Heart right ventricle (tissue), 16 donors: ENCODE results near the gene DTX1. TPM values are rescaled to one million over a fixed set of nuclear protein-coding genes. Genes with fewer than 3 reads are reported as not detected.

Experiments used
- ATAC-seq, 8 donors: fragments of 200-7000 bp; cut with Tn5 transposase; one replicate each; pipeline ENCODE4 v1.9.1; 2020; ENCODE audit warnings: mild to moderate bottlenecking in 8 of 8, moderate library complexity in 8 of 8, moderate number of reproducible peaks in 1 of 8
- DNase-seq, 2 donors: peaks; one replicate each; pipeline ENCODE4 v3.0.0-alpha.2; 2020
- H3K27ac ChIP-seq, 10 donors: fragments of 200-600 bp; sonication (generic) in 2 of 10; one replicate each; pipeline versions ENCODE4 v1.5.0 to v1.8.0; 2020 to 2022; ENCODE audit warnings: mild to moderate bottlenecking in 3 of 10
- H3K27me3 ChIP-seq, 7 donors: fragments of 200-600 bp; one replicate each; pipeline ENCODE4 v1.8.0; 2021 to 2022; ENCODE audit warnings: mild to moderate bottlenecking in 2 of 7
- H3K36me3 ChIP-seq, 9 donors: fragments of 200-600 bp; sonication (generic) in 1 of 9; one replicate each; pipeline versions ENCODE4 v1.5.0 to v1.8.0; 2020 to 2022; ENCODE audit warnings: mild to moderate bottlenecking in 2 of 9
- H3K4me1 ChIP-seq, 9 donors: fragments of 200-600 bp; sonication (generic) in 1 of 9; one replicate each; pipeline versions ENCODE4 v1.5.0 to v1.8.0; 2020 to 2022; ENCODE audit warnings: mild to moderate bottlenecking in 4 of 9
- H3K4me3 ChIP-seq, 10 donors: fragments of 200-600 bp; sonication (generic) in 2 of 10; one replicate each; pipeline versions ENCODE4 v1.5.0 to v1.8.0; 2020 to 2022; ENCODE audit warnings: mild to moderate bottlenecking in 7 of 10, moderate library complexity in 2 of 10
- H3K9me3 ChIP-seq, 11 donors: fragments of 200-600 bp in 10 of 11; sonication (generic) in 2 of 11; one replicate each; pipeline versions ENCODE4 v1.5.0 to v1.8.0; 2013 to 2022; ENCODE audit warnings: mild to moderate bottlenecking in 2 of 11, control low read depth in 1 of 11, moderate library complexity in 1 of 11
- CTCF ChIP-seq, 9 donors: fragments of 200-600 bp; sonication (generic) in 2 of 9; IDR thresholded peaks; one replicate each; pipeline versions ENCODE4 v1.5.0 to v1.8.0; 2021 to 2022; ENCODE audit warnings: antibody characterized with exemption in 9 of 9, mild to moderate bottlenecking in 5 of 9, moderate library complexity in 1 of 9
- WGBS, 2 donors: extraction: QIAGEN DNeasy Blood & Tissue Kit; methylation state at CpG; one replicate each; pipeline ENCODE4 v1.1.7; 2013; ENCODE audit warnings: inconsistent platforms in 1 of 2; 5-methylcytosine and 5-hydroxymethylcytosine counted together
- intact Hi-C, 10 donors: fragments of 100-400 bp; cut with DNase I; formaldehyde crosslinking; loops; one replicate each; pipeline versions ENCODE4 v1.11.1 to v1.14.2; 2022
- polyA plus RNA-seq, 2 donors: library from polyadenylated mRNA; stranded (reverse); fragments of 200-250 nt; gene quantifications; one replicate each; pipeline ENCODE4 v1.2.3, GENCODE V29; 2013
- total RNA-seq, 10 donors: library from RNA; stranded (reverse); fragmentation: NEBNext Ultra II Directional in 3 of 10; extraction: Animal tissue kit (Norgen Biotek cat#: 25700) in 3 of 10; gene quantifications; one replicate each; pipeline versions ENCODE4 v1.2.1 to v1.2.4, GENCODE V29; 2021 to 2023
- donor health status: Arrhythmogenic right ventricular cardiomyopathy.
- donor health status: ischemic (EF 13 %, LVEDD 7.1; RV severe dilation, severe dysfunction).
- donor health status: healthy with polysubstance abuse.
- donor health status: DM: no; HTN: yes; CAD: no.
- donor health status: DM: no; HTN: no; CAD: no.
- donor health status: ischemic (EF 25% LVEDD 6.9; RV normal size, moderate dysfunction).
- donor health status: ischemic (EF 25% LVEDD 5.7; RV mildly dilated, moderate dysfunction).
- donor health status: healthy.
- donor health status: DM: yes; HTN: yes; CAD: no.
- donor health status: Ischemic cardiomyopathy.
- donor health status: ischemic (EF 35%, LVEDD 5.7; RV mildly dilated, moderate dysfunction).
- donor health status: nonischemic (EF 11% LVEDD 7.7; RV severe dilation, severe dysfunction).
- donor health status: DM: yes; HTN: yes; CAD: no.
- donor health status: PGD.
- donor health status: ischemic (EF 29% LVEDD 5.4; RV normal size, mild dysfunction).
- donor health status: nonischemic (EF 23%, LVEDD 6.1; RV moderate dilation, normal function).

The DTX1 gene
- total and polyA plus RNA-seq, 12 donors = 0.94 to 6.4 (median 1.5) TPM

- no peak for TF ChIP-seq CTCF (IDR thresholded peaks at IDR 0.05)
- intact Hi-C loops = no loop called here
- Histone ChIP-seq H3K27ac (peak overlapping the region in 2 of 10 donors; percentile 53 to 66), H3K36me3 (no peaks in the 10 kb centered on the region), H3K4me1 (peaks cover 0 to 18% (median 5%) of the 10 kb centered on the region in 9 donors), H3K4me3 (no peak overlapping the region), H3K27me3 (peaks cover 0 to 37% (median 10%) of the 10 kb centered on the region in 7 donors), H3K9me3 (peaks cover 0 to 5% (median 0%) of the 10 kb centered on the region in 11 donors)
- WGBS, 2 donors = 96% methylated on average over 7 of the region's 7 CpGs
- ATAC-seq (no peak), DNase-seq (no peak)
These were observed 15.0 kb upstream of the DTX1 start for GRCh38 chr12:113041560-113041959.

GRCh38 chr12:113043240-113043639 lies 13.3 kb upstream of the DTX1 start:
- 67 to 68% methylated on average over 8 of the region's 8 CpGs for WGBS, 2 donors
- DNase-seq (no peak), ATAC-seq (no peak)
- peaks cover 0 to 34% (median 10%) of the 10 kb centered on the region in 7 donors for H3K27me3 ChIP-seq
- no peaks in the 10 kb centered on the region for H3K36me3 ChIP-seq
- no peak for TF ChIP-seq CTCF (IDR thresholded peaks at IDR 0.05)
- peaks cover 0 to 18% (median 5%) of the 10 kb centered on the region in 9 donors for H3K4me1 ChIP-seq
- H3K4me3 ChIP-seq = no peak overlapping the region
- intact Hi-C loops = no loop called here
- H3K27ac ChIP-seq = no peak overlapping the region
- H3K9me3 ChIP-seq = peaks cover 0 to 5% (median 0%) of the 10 kb centered on the region in 11 donors

- ATAC-seq = no peak
- no peak for TF ChIP-seq CTCF (IDR thresholded peaks at IDR 0.05)
- Histone ChIP-seq H3K9me3 (peaks cover 0 to 5% (median 0%) of the 10 kb centered on the region in 11 donors), H3K36me3 (no peaks in the 10 kb centered on the region), H3K27ac (no peak overlapping the region), H3K4me1 (peaks cover 0 to 18% (median 5%) of the 10 kb centered on the region in 9 donors), H3K27me3 (peaks cover 0 to 34% (median 10%) of the 10 kb centered on the region in 7 donors), H3K4me3 (no peak overlapping the region)
- 69 to 80% methylated on average over 3 of the region's 3 CpGs for WGBS, 2 donors
- DNase-seq = no peak
- intact Hi-C loops = no loop called here
These were observed 12.0 kb upstream of the DTX1 start for GRCh38 chr12:113044516-113044915.

GRCh38 chr12:113048716-113049127 lies 7.8 kb upstream of the DTX1 start:
- ATAC-seq (peak; percentile 55 to 90 (median 79)), DNase-seq (peak in 1 of 2 donors; percentile 66)
- WGBS, 2 donors = 7 to 11% methylated on average over 6 of the region's 6 CpGs
- H3K9me3 ChIP-seq = peaks cover 0 to 5% (median 0%) of the 10 kb centered on the region in 11 donors
- no peak overlapping the region for H3K27ac ChIP-seq
- no peak overlapping the region for H3K4me3 ChIP-seq
- TF ChIP-seq CTCF (IDR thresholded peaks at IDR 0.05) = peak; percentile 77 to 86 (median 85)
- H3K27me3 ChIP-seq = peaks cover 0 to 48% (median 14%) of the 10 kb centered on the region in 7 donors
- H3K4me1 ChIP-seq = no peaks in the 10 kb centered on the region
- intact Hi-C loops = loop anchor here (1.0 to 5.0 kb wide), 10 partner anchors 48 to 126 kb away; no protein-coding TSS in a partner anchor
- H3K36me3 ChIP-seq = no peaks in the 10 kb centered on the region
